HG03432 (cell line): Measurements from ENCODE around the gene ABCA5.
"Not testable (repeated sequence)": the region's sequence is repeated elsewhere in the genome, so short reads cannot be mapped to it uniquely, and the experiment has no call there.

ENCODE experiments used
- ATAC-seq: cut with Tn5 transposase; IDR thresholded peaks from one replicate; pipeline ENCODE4 v1.9.1; 2021; ENCODE audit warnings: mild to moderate bottlenecking, moderate library complexity; ENCODE audit not compliant: unreplicated experiment

ABCA5 gene

DNA sequence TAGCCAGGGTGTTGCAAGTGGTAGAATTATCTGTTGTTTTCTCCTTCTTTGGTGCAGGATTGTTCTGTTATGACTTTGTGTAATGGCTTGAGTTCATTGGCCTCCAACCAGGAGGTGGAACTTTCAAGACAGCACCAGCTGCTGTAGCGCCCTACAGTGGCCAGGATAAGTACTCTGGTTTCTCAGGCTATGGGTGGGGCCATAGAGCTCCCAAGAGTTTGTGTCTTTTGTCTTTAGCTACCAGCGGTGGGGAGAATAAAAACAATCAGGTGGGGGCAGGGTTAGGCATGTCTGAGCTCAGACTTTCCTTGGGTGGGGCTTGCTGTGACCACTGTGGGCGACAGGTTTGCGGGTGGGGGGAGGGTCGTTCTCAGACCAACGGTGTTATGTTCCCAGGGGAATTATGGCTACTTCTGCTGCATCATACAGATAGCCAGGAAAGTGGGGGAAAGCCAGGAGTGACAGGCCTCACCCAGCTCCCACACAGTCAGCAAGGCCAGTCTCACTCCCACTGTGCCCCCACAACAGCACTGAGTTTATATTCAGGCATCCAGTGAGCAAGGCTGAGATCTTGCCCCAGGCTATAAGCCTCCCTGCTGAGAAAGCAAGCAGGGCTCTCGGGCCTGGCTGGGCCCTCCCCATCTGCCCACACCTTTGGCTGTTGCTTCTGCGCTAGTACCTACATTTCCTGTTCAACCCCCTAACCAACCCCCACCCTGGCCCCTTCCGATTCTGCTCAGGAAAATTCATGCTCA lies 113.7 kb downstream of the ABCA5 start:
- no peak for ATAC-seq

DNA sequence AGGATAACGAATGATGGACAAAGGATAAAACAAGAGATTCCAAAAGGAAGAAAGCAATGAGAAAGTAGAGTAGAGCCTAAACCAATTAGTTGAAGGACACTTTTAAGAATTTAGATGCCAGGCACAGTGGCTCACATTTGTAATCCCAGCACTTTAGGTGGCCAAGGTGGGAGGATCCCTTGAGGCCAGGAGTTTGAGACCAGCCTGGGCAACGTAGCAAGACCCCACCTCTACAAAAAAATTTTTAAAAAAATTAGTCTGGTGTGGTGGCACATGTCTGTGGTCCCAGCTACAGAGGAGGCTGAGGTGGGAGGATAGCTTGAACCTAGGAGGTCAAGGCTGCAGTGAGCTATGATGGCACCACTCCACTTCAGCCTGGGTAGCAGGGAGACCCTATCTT lies 118.3 kb downstream of the ABCA5 start:
- no peak for ATAC-seq

DNA sequence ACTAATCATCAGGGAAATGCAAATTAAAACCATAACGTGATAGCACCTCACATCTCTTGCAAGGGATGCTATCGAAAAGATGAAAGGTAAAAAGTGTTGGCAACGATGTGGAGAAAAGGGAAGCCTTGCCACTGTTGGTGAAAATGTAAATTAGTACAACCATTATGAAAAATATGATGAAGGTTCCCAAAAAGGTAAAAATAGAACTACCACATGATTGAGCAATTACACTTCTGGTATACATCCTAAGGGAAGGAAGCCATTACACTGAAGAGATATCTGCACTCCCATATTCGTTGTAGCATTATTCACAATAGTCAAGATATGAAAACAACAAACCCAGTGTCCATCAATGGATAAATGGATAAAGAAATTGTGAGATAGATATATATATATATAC lies 119.8 kb downstream of the ABCA5 start:
- no peak for ATAC-seq

DNA sequence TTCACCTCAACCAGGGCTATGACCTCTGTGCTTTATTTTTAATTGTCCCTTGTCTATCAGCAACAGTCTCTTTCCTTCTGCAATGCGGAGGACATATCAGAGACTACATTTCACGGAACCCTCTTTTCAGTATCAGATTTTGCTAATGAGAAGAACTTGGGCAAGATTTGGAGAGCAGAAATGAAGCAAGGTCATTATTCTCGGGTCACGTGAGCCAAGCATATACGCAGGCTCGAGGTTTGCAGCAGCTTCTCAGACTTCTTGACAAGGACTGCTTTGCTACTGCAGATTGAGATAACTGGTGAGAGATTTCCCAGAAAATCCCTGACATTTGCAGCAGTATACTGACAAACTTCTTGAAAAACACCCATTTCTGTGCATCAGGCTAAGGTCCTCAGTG lies 128.7 kb downstream of the ABCA5 start:
- no peak for ATAC-seq

DNA sequence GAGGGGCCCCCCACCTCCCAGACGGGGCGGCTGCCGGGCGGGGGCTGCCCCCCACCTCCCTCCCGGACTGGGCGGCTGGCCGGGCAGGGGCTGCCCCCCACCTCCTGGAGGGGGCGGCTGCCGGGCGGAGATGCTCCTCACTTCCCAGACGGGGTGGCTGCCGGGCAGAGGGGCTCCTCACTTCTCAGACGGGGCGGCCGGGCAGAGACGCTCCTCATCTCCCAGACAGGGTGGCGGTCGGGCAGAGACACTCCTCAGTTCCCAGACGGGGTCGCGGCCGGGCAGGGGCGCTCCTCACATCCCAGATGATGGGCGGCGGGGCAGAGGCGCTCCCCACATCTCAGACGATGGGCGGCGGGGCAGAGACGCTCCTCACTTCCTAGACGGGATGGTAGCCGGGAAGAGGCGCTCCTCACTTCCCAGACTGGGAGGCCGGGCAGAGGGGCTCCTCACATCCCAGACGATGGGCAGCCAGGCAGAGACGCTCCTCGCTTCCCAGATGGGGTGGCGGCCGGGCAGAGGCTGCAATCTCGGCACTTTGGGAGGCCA lies 130.8 kb downstream of the ABCA5 start:
- ATAC-seq, result not testable (repeated sequence)
